ENCODE measurements around the gene SRPK2.

The SRPK2 gene

GRCh38 chr7:105094966-105095365, 293.8 kb downstream of the SRPK2 start:
- Histone ChIP-seq H3K36me3 (peaks cover 79% of the 10 kb centered on the region), H3K27me3 (no peaks in the 10 kb centered on the region), H3K9me3 (no peaks in the 10 kb centered on the region), H3K4me3 (ENCODE audit: low read depth in 1 of 2, low read length in 1 of 2) (no peak overlapping the region), H3K4me1 (ENCODE audit: control insufficient read depth in 1 of 2, insufficient read depth in 1 of 2, low read depth in 1 of 2, low read length in 1 of 2) (no peaks in the 10 kb centered on the region), H3K27ac (no peak overlapping the region)
- TF ChIP-seq CTCF (IDR thresholded peaks at IDR 0.05), result no peak

GRCh38 chr7:105088456-105088855, 300.3 kb downstream of the SRPK2 start:
- TF ChIP-seq CTCF (IDR thresholded peaks at IDR 0.05), result no peak
- Histone ChIP-seq H3K27me3 (no peaks in the 10 kb centered on the region), H3K4me1 (ENCODE audit: control insufficient read depth in 1 of 2, insufficient read depth in 1 of 2, low read depth in 1 of 2, low read length in 1 of 2) (no peaks in the 10 kb centered on the region), H3K36me3 (peaks cover 80% of the 10 kb centered on the region), H3K4me3 (ENCODE audit: low read depth in 1 of 2, low read length in 1 of 2) (no peak overlapping the region), H3K27ac (peak overlapping the region; percentile 23), H3K9me3 (no peaks in the 10 kb centered on the region)

GRCh38 chr7:105087981-105088380, 300.7 kb downstream of the SRPK2 start:
- no peak overlapping the region for H3K4me3 ChIP-seq (ENCODE audit: low read depth in 1 of 2, low read length in 1 of 2)
- H3K4me1 ChIP-seq (ENCODE audit: control insufficient read depth in 1 of 2, insufficient read depth in 1 of 2, low read depth in 1 of 2, low read length in 1 of 2), result no peaks in the 10 kb centered on the region
- no peaks in the 10 kb centered on the region for H3K9me3 ChIP-seq
- peaks cover 79% of the 10 kb centered on the region for H3K36me3 ChIP-seq
- TF ChIP-seq CTCF (IDR thresholded peaks at IDR 0.05), result no peak
- H3K27ac ChIP-seq, result peak overlapping the region; percentile 23
- no peaks in the 10 kb centered on the region for H3K27me3 ChIP-seq

GRCh38 chr7:105086850-105087249, 301.9 kb downstream of the SRPK2 start:
- Histone ChIP-seq H3K4me3 (ENCODE audit: low read depth in 1 of 2, low read length in 1 of 2) (no peak overlapping the region), H3K27ac (no peak overlapping the region), H3K36me3 (peaks cover 78% of the 10 kb centered on the region), H3K9me3 (no peaks in the 10 kb centered on the region), H3K4me1 (ENCODE audit: control insufficient read depth in 1 of 2, insufficient read depth in 1 of 2, low read depth in 1 of 2, low read length in 1 of 2) (no peaks in the 10 kb centered on the region), H3K27me3 (no peaks in the 10 kb centered on the region)
- TF ChIP-seq CTCF (IDR thresholded peaks at IDR 0.05), result no peak

GRCh38 chr7:105084581-105084980, 304.1 kb downstream of the SRPK2 start:
- no peak for TF ChIP-seq CTCF (IDR thresholded peaks at IDR 0.05)
- H3K27me3 ChIP-seq, result no peaks in the 10 kb centered on the region
- no peak overlapping the region for H3K27ac ChIP-seq
- H3K36me3 ChIP-seq, result peaks cover 80% of the 10 kb centered on the region
- no peak overlapping the region for H3K4me3 ChIP-seq (ENCODE audit: low read depth in 1 of 2, low read length in 1 of 2)
- no peaks in the 10 kb centered on the region for H3K4me1 ChIP-seq (ENCODE audit: control insufficient read depth in 1 of 2, insufficient read depth in 1 of 2, low read depth in 1 of 2, low read length in 1 of 2)
- H3K9me3 ChIP-seq, result no peaks in the 10 kb centered on the region

GRCh38 chr7:105079348-105079747, 309.4 kb downstream of the SRPK2 start:
- peaks cover 95% of the 10 kb centered on the region for H3K36me3 ChIP-seq
- TF ChIP-seq CTCF (IDR thresholded peaks at IDR 0.05), result no peak

More at GRCh38 chr7:105079348-105079747, 309.4 kb downstream of the SRPK2 start:
- H3K9me3 ChIP-seq, result no peaks in the 10 kb centered on the region
- no peaks in the 10 kb centered on the region for H3K4me1 ChIP-seq (ENCODE audit: control insufficient read depth in 1 of 2, insufficient read depth in 1 of 2, low read depth in 1 of 2, low read length in 1 of 2)
- H3K27ac ChIP-seq, result no peak overlapping the region
- H3K27me3 ChIP-seq, result no peaks in the 10 kb centered on the region
- no peak overlapping the region for H3K4me3 ChIP-seq (ENCODE audit: low read depth in 1 of 2, low read length in 1 of 2)
